ENCODE data around the gene FMNL1.

The FMNL1 gene

GRCh38 chr17:45186801-45187354 is 34.8 kb upstream of the FMNL1 start:
- TF ChIP-seq CTCF (IDR thresholded peaks at IDR 0.05) = no peak
- TF ChIP-seq ZFX (IDR thresholded peaks at IDR 0.05; ENCODE audit: borderline replicate concordance) = no peak
- no peak overlapping the region for H3K27ac ChIP-seq

- TF ChIP-seq CTCF (IDR thresholded peaks at IDR 0.05) (no peak), ZFX (IDR thresholded peaks at IDR 0.05; ENCODE audit: borderline replicate concordance) (no peak)
- no peak overlapping the region for H3K27ac ChIP-seq
Observed at GRCh38 chr17:45189009-45189408, 32.7 kb upstream of the FMNL1 start.

GRCh38 chr17:45190503-45191255 is 31.0 kb upstream of the FMNL1 start:
- no peak overlapping the region for H3K27ac ChIP-seq
- TF ChIP-seq CTCF (IDR thresholded peaks at IDR 0.05) (no peak), ZFX (IDR thresholded peaks at IDR 0.05; ENCODE audit: borderline replicate concordance) (no peak)

GRCh38 chr17:45195424-45195823 is 26.3 kb upstream of the FMNL1 start:
- TF ChIP-seq ZFX (IDR thresholded peaks at IDR 0.05; ENCODE audit: borderline replicate concordance) (no peak), CTCF (IDR thresholded peaks at IDR 0.05) (no peak)
- H3K27ac ChIP-seq = no peak overlapping the region

- peak overlapping the region; percentile 35 for H3K27ac ChIP-seq
Observed at GRCh38 chr17:45197108-45197507, 24.6 kb upstream of the FMNL1 start.

GRCh38 chr17:45197555-45198334 is 23.9 kb upstream of the FMNL1 start:
- H3K27ac ChIP-seq = peak overlapping the region; percentile 35
- no peak for TF ChIP-seq ZFX (IDR thresholded peaks at IDR 0.05; ENCODE audit: borderline replicate concordance)
- TF ChIP-seq CTCF (IDR thresholded peaks at IDR 0.05) = peak; percentile 99

More at GRCh38 chr17:45197108-45197507, 24.6 kb upstream of the FMNL1 start:
- no peak for TF ChIP-seq ZFX (IDR thresholded peaks at IDR 0.05; ENCODE audit: borderline replicate concordance)
- TF ChIP-seq CTCF (IDR thresholded peaks at IDR 0.05) = no peak
